Esophagus squamous epithelium (tissue), 5 donors: ENCODE results near the gene TSPAN14. TPM values are rescaled to one million over a fixed set of nuclear protein-coding genes. Genes with fewer than 3 reads are reported as not detected.
A peak's percentile ranks its signal among the peaks of the same experiment; 100 is the strongest.

Experiments
- DNase-seq: peaks from one replicate; lab custom pipeline; 2025; lab: John Stamatoyannopoulos, UW
- H3K27ac ChIP-seq, 4 donors: fragments of 200-600 bp; sonication (generic); one replicate each; pipeline ENCODE4 v1.5.1; 2016 to 2019; ENCODE audit warnings: mild to moderate bottlenecking in 1 of 4
- H3K27me3 ChIP-seq, 4 donors: fragments of 200-600 bp; sonication (generic); 1 replicate in 3 of 4; 2 replicates in 1 of 4; pipeline versions ENCODE4 v1.5.1 to v1.6.0; 2017 to 2021; ENCODE audit warnings: antibody characterized with exemption in 1 of 4
- H3K36me3 ChIP-seq, 3 donors: fragments of 200-600 bp; sonication (generic); one replicate each; pipeline ENCODE4 v1.5.1; 2016 to 2019
- H3K4me1 ChIP-seq, 3 donors: fragments of 200-600 bp; sonication (generic); one replicate each; pipeline ENCODE4 v1.5.1; 2017 to 2019
- H3K4me3 ChIP-seq, 4 donors: fragments of 200-600 bp; sonication (generic); 1 replicate in 3 of 4; 2 replicates in 1 of 4; pipeline ENCODE4 v1.5.1; 2016 to 2019; ENCODE audit warnings: mild to moderate bottlenecking in 2 of 4, moderate library complexity in 1 of 4
- H3K9me3 ChIP-seq, 3 donors: fragments of 200-600 bp; sonication (generic); one replicate each; pipeline ENCODE4 v1.5.1; 2016 to 2019
- CTCF ChIP-seq, 6 experiments: fragments of 450-650 bp in 4 of 6; fragments of 200-600 bp in 2 of 6; sonication (generic) in 2 of 6; IDR thresholded peaks; one replicate each; pipeline ENCODE4 v1.5.1; 2016 to 2019; ENCODE audit warnings: antibody characterized with exemption in 6 of 6, mild to moderate bottlenecking in 4 of 6, moderate library complexity in 4 of 6
- POLR2A ChIP-seq, 4 donors: fragments of 450-650 bp; IDR thresholded peaks; one replicate each; pipeline ENCODE4 v1.6.1; 2017; ENCODE audit warnings: antibody characterized with exemption in 4 of 4, mild to moderate bottlenecking in 4 of 4, moderate library complexity in 3 of 4
- WGBS, 2 donors: methylation state at CpG; one replicate each; pipeline ENCODE4 v1.1.5; 2018; 5-methylcytosine and 5-hydroxymethylcytosine counted together
- intact Hi-C: fragments of 100-400 bp; cut with DNase I; formaldehyde crosslinking; loops from one replicate; pipeline ENCODE4 v1.15.0; 2022
- total RNA-seq, 4 donors: library from RNA; depleted of rRNA; stranded (reverse); fragments of >200 nt; gene quantifications; one replicate each; pipeline ENCODE4 v1.1.0, GENCODE V29; 2016
- donor health status: DM: yes; HTN: yes; CAD: no.

TSPAN14 gene
- total RNA-seq, 4 donors from 2014 or later = 66.4 to 118 (median 89.8) TPM

GRCh38 chr10:80498078-80498832 lies 44.1 kb downstream of the TSPAN14 start:
- Histone ChIP-seq H3K36me3 (peaks cover 0 to 16% (median 3%) of the 10 kb centered on the region in 3 donors), H3K27me3 (no peaks in the 10 kb centered on the region), H3K27ac (peak overlapping the region; percentile 83 to 97 (median 90)), H3K9me3 (no peaks in the 10 kb centered on the region), H3K4me1 (peaks cover 79 to 100% (median 99%) of the 10 kb centered on the region in 3 donors), H3K4me3 (no peak overlapping the region)
- TF ChIP-seq CTCF (IDR thresholded peaks at IDR 0.05) (no peak), POLR2A (IDR thresholded peaks at IDR 0.05) (no peak)
- no peak for DNase-seq
- WGBS, 2 donors = 23 to 42% methylated on average over 4 to 7 of the region's 8 CpGs
- intact Hi-C loops = no loop called here

GRCh38 chr10:80498833-80499741 lies 45.0 kb downstream of the TSPAN14 start:
- no peak for TF ChIP-seq CTCF (IDR thresholded peaks at IDR 0.05)
- peak in 2 of 4 donors; percentile 16 to 27 for TF ChIP-seq POLR2A (IDR thresholded peaks at IDR 0.05)
- Histone ChIP-seq H3K4me3 (peak overlapping the region in 1 of 4 donors; percentile 17), H3K36me3 (peaks cover 0 to 13% (median 3%) of the 10 kb centered on the region in 3 donors), H3K9me3 (no peaks in the 10 kb centered on the region), H3K27ac (peak overlapping the region; percentile 83 to 97 (median 90)), H3K27me3 (no peaks in the 10 kb centered on the region), H3K4me1 (peaks cover 78 to 100% (median 99%) of the 10 kb centered on the region in 3 donors)
- DNase-seq = peak; percentile 59
- intact Hi-C loops = no loop called here
- WGBS, 2 donors = 17 to 20% methylated on average over 8 to 10 of the region's 14 CpGs

GRCh38 chr10:80500572-80501380 lies 46.7 kb downstream of the TSPAN14 start:
- WGBS, 2 donors = 47 to 78% methylated on average over 3 to 7 of the region's 14 CpGs
- peak overlapping the region in 1 of 4 donors; percentile 0 for H3K4me3 ChIP-seq
- H3K36me3 ChIP-seq = peaks cover 0 to 7% (median 0%) of the 10 kb centered on the region in 3 donors
- intact Hi-C loops = loop anchor here (5.0 to 10.0 kb wide), 2 partner anchors 48 to 116 kb away; partner anchors contain the start of gene TSPAN14
- TF ChIP-seq CTCF (IDR thresholded peaks at IDR 0.05) (peak in 4 of 6 experiments; percentile 7 to 42 (median 12)), POLR2A (IDR thresholded peaks at IDR 0.05) (no peak)
- no peak for DNase-seq
- H3K4me1 ChIP-seq = peaks cover 80 to 100% (median 99%) of the 10 kb centered on the region in 3 donors
- no peaks in the 10 kb centered on the region for H3K27me3 ChIP-seq
- no peaks in the 10 kb centered on the region for H3K9me3 ChIP-seq
- H3K27ac ChIP-seq = peak overlapping the region; percentile 83 to 97 (median 90)

GRCh38 chr10:80501381-80501912 lies 47.3 kb downstream of the TSPAN14 start:
- peak overlapping the region; percentile 83 to 94 (median 90) for H3K27ac ChIP-seq
- no peak overlapping the region for H3K4me3 ChIP-seq
- peaks cover 82 to 100% (median 97%) of the 10 kb centered on the region in 3 donors for H3K4me1 ChIP-seq
- WGBS, 2 donors = 93% methylated on average over 2 of the region's 3 CpGs; no CpG with 5 or more reads in 1 of the 2 donors
- intact Hi-C loops = loop anchor here (5.0 to 10.0 kb wide), 2 partner anchors 49 to 117 kb away; partner anchors contain the start of gene TSPAN14
- no peak for DNase-seq
- no peaks in the 10 kb centered on the region for H3K9me3 ChIP-seq
- peaks cover 0 to 2% (median 0%) of the 10 kb centered on the region in 3 donors for H3K36me3 ChIP-seq
- TF ChIP-seq CTCF (IDR thresholded peaks at IDR 0.05) = no peak
- no peak for TF ChIP-seq POLR2A (IDR thresholded peaks at IDR 0.05)
- H3K27me3 ChIP-seq = no peaks in the 10 kb centered on the region
